Measurements from ENCODE around the gene NPTN. TPM values are rescaled to one million over a fixed set of nuclear protein-coding genes. Genes with fewer than 3 reads are reported as not detected.
"Not testable (repeated sequence)": the region's sequence is repeated elsewhere in the genome, so short reads cannot be mapped to it uniquely, and the experiment has no call there.

The NPTN gene
- total RNA-seq, 1 experiment from 2014 or later = 164 TPM

DNA sequence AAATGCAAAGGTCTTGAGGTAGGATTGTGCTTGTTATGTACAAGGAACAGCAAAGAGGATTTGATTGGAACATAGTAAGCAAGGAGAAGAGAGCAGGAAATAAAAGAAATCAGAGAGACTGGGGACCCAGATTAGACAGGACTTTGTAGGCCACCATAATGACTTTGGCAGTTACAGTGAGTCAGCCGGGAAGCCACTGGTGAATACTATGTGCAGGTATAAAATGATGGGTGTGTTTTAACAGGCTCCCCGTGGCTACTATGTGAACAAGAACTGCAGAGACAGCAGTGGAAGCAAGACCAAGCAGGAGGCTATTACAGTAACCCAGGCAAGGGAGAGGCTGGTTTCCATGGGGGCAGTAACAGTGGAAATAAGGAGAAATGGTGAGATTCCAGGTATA lies 55.2 kb downstream of the NPTN start:
- no peak overlapping the region for H3K4me3 ChIP-seq (ENCODE audit: low read length)
- no peaks in the 10 kb centered on the region for H3K9me3 ChIP-seq (ENCODE audit: low read length)
- H3F3A ChIP-seq (ENCODE audit: low read length, unreplicated experiment) = no peaks in the 10 kb centered on the region
- no peak overlapping the region for H3K27ac ChIP-seq (ENCODE audit: low read length)
- no peaks in the 10 kb centered on the region for H3K79me2 ChIP-seq (ENCODE audit: low read length)
- no peaks in the 10 kb centered on the region for H3K9me2 ChIP-seq (replicated peaks; ENCODE audit: low read length)
- ChIA-PET POLR2A (ENCODE audit: unreplicated experiment) (no interaction called here), CTCF (no interaction called here)
- BruUV-seq (replicated peaks) = no TSS peak
- intact Hi-C loops (cut with micrococcal nuclease) = no loop called here
- H4K20me1 ChIP-seq (ENCODE audit: low read length) = no peaks in the 10 kb centered on the region
- no peak for ATAC-seq
- H3K27me3 ChIP-seq (ENCODE audit: low read length) = no peaks in the 10 kb centered on the region
- no peak for DNase-seq
- TF ChIP-seq, protein P1, sequence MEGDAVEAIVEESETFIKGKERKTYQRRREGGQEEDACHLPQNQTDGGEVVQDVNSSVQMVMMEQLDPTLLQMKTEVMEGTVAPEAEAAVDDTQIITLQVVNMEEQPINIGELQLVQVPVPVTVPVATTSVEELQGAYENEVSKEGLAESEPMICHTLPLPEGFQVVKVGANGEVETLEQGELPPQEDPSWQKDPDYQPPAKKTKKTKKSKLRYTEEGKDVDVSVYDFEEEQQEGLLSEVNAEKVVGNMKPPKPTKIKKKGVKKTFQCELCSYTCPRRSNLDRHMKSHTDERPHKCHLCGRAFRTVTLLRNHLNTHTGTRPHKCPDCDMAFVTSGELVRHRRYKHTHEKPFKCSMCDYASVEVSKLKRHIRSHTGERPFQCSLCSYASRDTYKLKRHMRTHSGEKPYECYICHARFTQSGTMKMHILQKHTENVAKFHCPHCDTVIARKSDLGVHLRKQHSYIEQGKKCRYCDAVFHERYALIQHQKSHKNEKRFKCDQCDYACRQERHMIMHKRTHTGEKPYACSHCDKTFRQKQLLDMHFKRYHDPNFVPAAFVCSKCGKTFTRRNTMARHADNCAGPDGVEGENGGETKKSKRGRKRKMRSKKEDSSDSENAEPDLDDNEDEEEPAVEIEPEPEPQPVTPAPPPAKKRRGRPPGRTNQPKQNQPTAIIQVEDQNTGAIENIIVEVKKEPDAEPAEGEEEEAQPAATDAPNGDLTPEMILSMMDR (conservative IDR thresholded peaks at IDR 0.05; ENCODE audit: low read depth, low read length) = no peak
- TF ChIP-seq EZH2phosphoT487 (IDR thresholded peaks at IDR 0.05; ENCODE audit: borderline replicate concordance, low read length) = no peak
- TF ChIP-seq EZH2 (IDR thresholded peaks at IDR 0.05; ENCODE audit: low read length, unreplicated experiment) = no peak
- peaks cover 22% of the 10 kb centered on the region for H3K36me3 ChIP-seq (ENCODE audit: low read depth, low read length)
- no peak overlapping the region for H3K4me2 ChIP-seq (ENCODE audit: low read length)
- no peaks in the 10 kb centered on the region for H3K4me1 ChIP-seq (ENCODE audit: insufficient read depth, low read length)
- no peak overlapping the region for H2AFZ ChIP-seq (ENCODE audit: low read length)
- no peak overlapping the region for H3K9ac ChIP-seq (ENCODE audit: low read length)

DNA sequence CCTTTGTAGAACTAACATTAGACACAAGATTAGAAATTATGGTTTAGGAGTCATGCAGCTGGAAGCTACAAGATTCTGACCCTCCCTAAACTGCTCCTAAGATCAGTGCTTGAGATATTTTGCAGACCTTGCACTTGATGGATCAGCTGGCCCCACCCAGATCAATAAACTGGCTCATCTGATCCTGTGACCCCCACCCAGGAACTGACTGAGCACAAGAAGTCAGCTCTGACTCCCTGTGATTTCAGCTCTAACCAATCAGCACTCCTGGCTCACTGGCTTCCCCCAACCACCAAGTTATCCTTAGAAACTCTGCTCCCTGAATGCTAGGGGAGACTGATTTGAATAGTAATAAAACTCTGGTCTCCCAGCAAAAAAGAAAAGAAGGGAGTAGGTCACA lies 55.6 kb downstream of the NPTN start:
- H3K4me1 ChIP-seq (ENCODE audit: insufficient read depth, low read length); H3K9me2 ChIP-seq (replicated peaks; ENCODE audit: low read length); H3K4me2 ChIP-seq (ENCODE audit: low read length); H4K20me1 ChIP-seq (ENCODE audit: low read length); H3K4me3 ChIP-seq (ENCODE audit: low read length); H3F3A ChIP-seq (ENCODE audit: low read length, unreplicated experiment); ATAC-seq; CTCF ChIA-PET; BruUV-seq (replicated peaks); H2AFZ ChIP-seq (ENCODE audit: low read length); DNase-seq; H3K79me2 ChIP-seq (ENCODE audit: low read length); intact Hi-C loops (cut with micrococcal nuclease); H3K27me3 ChIP-seq (ENCODE audit: low read length); POLR2A ChIA-PET (ENCODE audit: unreplicated experiment); H3K27ac ChIP-seq (ENCODE audit: low read length); H3K9ac ChIP-seq (ENCODE audit: low read length); H3K9me3 ChIP-seq (ENCODE audit: low read length): not testable (repeated sequence)
- peaks cover 20% of the 10 kb centered on the region for H3K36me3 ChIP-seq (ENCODE audit: low read depth, low read length)

DNA sequence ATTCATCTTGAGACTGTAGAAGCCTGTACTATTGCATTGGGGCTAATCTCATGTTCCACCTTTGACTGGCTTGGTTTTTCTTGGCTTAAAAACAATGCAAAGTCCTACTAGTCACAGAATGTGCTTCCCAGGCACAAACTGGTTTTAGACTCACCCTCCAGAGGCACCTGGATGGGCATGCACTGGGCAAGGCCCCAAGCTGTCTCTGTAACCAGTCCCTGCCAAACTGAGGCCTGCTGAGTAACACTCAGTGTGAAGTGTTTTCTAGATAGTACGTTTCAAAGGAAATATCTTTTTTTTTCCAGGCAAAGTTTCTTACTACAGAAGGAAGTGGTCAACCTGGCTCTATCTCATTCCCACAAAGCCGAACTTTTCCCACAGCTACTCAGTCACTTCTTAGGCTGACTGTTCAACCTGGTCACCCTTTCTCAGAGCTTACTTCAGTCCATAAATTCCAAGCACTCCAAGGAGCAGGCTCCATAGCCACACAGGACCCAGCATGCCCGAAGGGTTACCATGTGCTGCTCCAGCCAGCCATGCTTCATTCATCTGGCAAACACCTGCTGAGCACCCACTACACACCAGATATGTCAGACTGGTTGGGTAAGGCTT lies 57.4 kb downstream of the NPTN start:
- Histone ChIP-seq H4K20me1 (ENCODE audit: low read length) (no peaks in the 10 kb centered on the region), H3F3A (ENCODE audit: low read length, unreplicated experiment) (no peaks in the 10 kb centered on the region), H3K9me2 (replicated peaks; ENCODE audit: low read length) (no peaks in the 10 kb centered on the region), H3K9ac (ENCODE audit: low read length) (no peak overlapping the region), H2AFZ (ENCODE audit: low read length) (no peak overlapping the region), H3K36me3 (ENCODE audit: low read depth, low read length) (peaks cover 28% of the 10 kb centered on the region), H3K4me2 (ENCODE audit: low read length) (no peak overlapping the region), H3K4me3 (ENCODE audit: low read length) (no peak overlapping the region), H3K4me1 (ENCODE audit: insufficient read depth, low read length) (no peaks in the 10 kb centered on the region), H3K9me3 (ENCODE audit: low read length) (no peaks in the 10 kb centered on the region), H3K27me3 (ENCODE audit: low read length) (no peaks in the 10 kb centered on the region), H3K27ac (ENCODE audit: low read length) (no peak overlapping the region), H3K79me2 (ENCODE audit: low read length) (no peaks in the 10 kb centered on the region)
- no TSS peak for BruUV-seq (replicated peaks)
- POLR2A ChIA-PET (ENCODE audit: unreplicated experiment) = no interaction called here
- DNase-seq (no peak), ATAC-seq (peak; percentile 20)
- TF ChIP-seq EZH2 (IDR thresholded peaks at IDR 0.05; ENCODE audit: low read length, unreplicated experiment) = no peak
- no peak for TF ChIP-seq EZH2phosphoT487 (IDR thresholded peaks at IDR 0.05; ENCODE audit: borderline replicate concordance, low read length)
- TF ChIP-seq, protein P1 (conservative IDR thresholded peaks at IDR 0.05; ENCODE audit: low read depth, low read length) = no peak
- CTCF ChIA-PET = no interaction called here
- intact Hi-C loops (cut with micrococcal nuclease) = no loop called here

Data from PC-3 (cell line).